ENCODE results near the gene CLHC1.

Gene CLHC1

GRCh38 chr2:55169359-55169758, 62.7 kb downstream of the CLHC1 start:
- DNase-seq (ENCODE audit: low read depth) = no peak

- DNase-seq (ENCODE audit: low read depth) = peak; percentile 75
Observed at GRCh38 chr2:55168221-55169154, 63.6 kb downstream of the CLHC1 start.

DNA sequence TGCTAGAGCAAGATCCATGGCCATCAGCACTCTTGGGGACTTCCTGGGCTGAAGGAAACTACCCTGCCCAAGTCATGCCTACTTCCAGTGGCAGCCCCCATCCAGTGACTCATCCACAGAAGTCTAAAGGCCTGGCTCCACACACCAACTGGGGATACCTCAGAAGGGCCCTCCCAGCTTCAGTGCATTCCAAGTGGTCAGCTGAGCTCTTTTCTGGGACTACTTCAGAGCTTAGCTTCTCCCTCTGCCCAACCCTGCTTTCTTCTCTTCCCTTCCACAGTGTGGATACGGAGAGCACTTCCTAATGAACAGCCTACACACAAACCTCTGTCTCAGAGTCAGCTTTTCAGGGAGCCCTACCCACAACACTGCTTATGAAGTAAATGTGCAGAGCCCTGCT, 66.5 kb downstream of the CLHC1 start:
- peak; percentile 65 for DNase-seq (ENCODE audit: low read depth)

DNA sequence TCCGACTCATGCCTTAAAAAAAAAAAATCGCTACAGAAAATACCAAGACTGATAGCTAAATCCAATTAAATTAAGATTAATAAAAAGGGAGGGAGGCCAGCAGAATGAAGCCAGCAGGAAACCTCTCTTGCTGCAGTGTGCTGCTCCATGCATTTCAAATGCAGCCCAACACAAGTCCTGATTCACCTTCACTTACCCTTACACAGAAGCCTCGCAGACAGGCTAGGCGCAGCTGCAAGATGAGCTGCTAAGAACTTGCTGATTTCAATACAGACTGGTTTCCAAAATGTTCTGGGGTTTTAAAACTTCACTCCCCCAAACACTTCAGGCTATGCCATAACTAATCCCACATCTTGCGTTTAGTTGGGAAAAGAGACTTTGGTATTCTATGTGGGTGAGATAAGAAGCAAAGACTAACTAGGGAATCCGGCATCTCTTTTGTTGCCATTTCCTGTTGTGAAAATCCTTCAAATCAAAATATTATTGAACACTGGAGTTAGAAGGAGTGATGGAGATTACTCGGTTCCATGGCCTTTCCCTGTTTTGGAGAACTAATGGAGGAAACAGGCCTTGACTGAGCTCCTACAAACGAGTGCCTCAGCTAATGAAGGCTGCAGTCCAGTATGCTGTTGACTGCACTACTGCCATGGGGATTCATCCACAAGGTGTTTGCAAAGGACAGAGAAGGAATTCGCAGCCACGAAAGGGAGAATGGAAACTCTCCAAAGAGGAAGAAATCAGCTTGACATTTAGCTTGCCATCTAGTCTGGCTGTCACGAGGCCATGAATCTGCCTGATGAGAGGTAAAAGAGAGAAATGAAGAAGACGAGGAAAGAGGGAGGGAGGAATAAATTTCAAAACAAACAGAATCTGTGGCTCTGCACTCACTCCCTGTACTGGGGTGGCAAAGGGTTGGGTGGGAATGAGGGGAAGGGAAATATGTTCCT, 67.3 kb downstream of the CLHC1 start:
- no peak for DNase-seq (ENCODE audit: low read depth)

DNA sequence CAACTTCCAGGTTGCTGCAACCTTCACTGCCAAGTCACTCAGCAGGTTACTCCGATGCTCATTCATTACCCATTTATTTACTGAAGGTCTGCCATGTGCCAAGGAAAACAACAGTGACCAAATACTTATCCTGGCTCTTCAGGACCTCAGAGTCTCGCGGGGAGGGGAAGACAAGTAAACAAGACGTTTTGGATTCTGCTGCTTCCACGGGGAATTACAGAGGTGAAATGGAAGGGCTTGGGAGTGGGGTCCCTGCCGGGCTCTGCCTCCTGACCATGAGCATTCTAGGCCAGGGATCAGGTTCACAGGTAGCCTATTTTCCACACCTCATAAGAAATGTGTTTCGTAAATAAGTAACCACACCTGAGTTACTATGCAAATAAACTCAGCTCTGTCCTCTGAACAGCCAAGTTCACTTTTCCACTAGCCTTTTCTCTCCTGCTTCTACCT, 68.1 kb downstream of the CLHC1 start:
- DNase-seq (ENCODE audit: low read depth) = no peak

- no peak for DNase-seq (ENCODE audit: low read depth)
Observed at GRCh38 chr2:55163274-55163721, 68.8 kb downstream of the CLHC1 start.

DNA sequence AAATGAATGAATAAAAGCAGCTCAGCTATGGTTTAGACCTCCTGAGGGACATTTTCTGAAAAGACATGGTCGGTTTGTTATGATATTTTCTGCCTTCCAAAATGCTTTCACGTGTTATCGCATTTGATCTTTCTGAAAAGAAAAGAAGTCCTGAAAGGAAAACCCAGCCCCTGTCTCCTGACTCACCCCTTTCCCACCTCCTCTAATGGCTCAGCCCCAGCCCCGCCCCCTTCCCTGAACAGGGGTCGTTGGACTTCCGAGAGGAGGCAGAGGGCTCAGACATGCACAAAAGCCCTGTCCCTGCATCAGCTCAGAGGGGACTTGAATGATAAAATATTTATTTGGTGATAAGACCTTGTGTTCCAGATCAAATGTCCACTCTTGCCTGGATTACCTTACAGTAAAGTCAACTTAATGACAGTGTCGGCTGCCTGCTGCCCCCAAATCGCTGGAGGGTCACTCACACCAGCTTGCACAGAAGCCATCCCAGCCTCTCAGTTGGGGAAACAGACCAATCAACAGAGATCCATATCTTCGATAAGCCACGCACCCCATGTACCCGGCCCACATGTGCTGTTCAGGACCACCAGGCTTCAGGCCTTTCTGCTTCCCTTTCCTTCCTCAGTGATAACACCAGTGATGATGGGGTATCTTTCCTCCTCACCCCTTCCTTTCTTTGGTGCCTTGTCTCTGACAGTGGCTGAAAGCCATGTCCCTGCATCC, 69.6 kb downstream of the CLHC1 start:
- no peak for DNase-seq (ENCODE audit: low read depth)

- no peak for DNase-seq (ENCODE audit: low read depth)
Observed at GRCh38 chr2:55161295-55162210, 70.5 kb downstream of the CLHC1 start.

DNA sequence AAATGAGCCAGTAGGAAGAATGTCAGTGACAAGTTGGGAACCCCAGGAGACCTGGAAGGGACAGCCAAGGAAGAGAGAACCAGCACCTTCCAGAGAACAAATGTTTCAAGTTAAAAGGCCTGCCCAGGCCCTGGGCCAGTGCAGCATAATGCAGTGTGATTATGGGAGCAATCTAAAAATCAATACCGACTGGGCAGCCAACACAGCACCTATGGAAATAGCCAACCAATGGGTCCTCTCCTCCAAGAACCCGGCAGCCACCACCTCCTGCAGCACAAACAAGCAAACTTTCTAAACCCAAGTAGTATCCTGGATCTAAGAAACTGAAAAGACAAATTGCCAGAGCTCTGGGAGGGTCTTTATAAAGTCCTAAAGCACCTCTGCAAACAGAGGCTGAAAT, 71.7 kb downstream of the CLHC1 start:
- DNase-seq (ENCODE audit: low read depth) = no peak

DNA sequence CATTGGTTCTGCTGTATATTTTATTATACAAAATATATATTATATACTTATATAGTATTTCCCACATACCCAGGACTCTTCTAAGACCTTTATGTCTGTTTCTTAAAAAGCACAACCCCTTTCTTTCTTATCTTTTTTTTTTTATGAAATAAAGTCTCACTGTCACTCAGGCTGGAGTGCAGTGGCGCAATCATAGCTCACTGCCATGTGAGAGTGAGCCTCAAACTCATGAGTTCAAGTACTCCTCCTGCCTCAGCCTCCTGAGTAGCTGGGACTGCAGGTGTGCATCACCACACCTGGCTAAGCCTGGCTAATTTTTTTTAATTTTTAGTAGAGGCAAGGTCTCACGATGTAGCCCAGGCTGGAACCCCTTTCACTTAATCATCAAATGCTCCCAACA, 72.3 kb downstream of the CLHC1 start:
- no peak for DNase-seq (ENCODE audit: low read depth)

GRCh38 chr2:55159037-55159651, 72.9 kb downstream of the CLHC1 start:
- no peak for DNase-seq (ENCODE audit: low read depth)

GRCh38 chr2:55158111-55158814, 73.8 kb downstream of the CLHC1 start:
- no peak for DNase-seq (ENCODE audit: low read depth)

- peak; percentile 50 for DNase-seq (ENCODE audit: low read depth)
Observed at GRCh38 chr2:55157474-55157884, 74.6 kb downstream of the CLHC1 start.

DNA sequence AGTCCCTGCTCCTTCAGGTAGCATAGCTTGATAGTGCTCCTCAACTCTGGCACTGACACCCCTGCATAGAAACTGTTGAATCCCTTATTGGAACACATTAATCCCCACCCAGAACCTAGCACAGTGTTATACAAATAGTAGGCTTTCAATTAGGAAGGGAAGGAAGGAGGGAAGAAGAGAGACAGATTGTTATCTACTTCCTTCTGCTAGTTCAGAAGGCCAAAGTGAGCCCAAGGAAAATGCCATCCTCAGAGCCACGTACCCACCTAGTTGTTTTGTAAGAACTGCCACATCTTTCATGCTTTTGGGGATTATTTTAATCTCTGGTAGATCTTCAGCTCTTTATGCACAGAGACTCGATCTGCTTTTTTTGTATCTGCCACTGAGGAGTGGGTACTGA, 75.1 kb downstream of the CLHC1 start:
- no peak for DNase-seq (ENCODE audit: low read depth)

- no peak for DNase-seq (ENCODE audit: low read depth)
Observed at GRCh38 chr2:55156326-55156725, 75.8 kb downstream of the CLHC1 start.

- DNase-seq (ENCODE audit: low read depth) = peak; percentile 54
Observed at GRCh38 chr2:55155764-55156281, 76.3 kb downstream of the CLHC1 start.

DNA sequence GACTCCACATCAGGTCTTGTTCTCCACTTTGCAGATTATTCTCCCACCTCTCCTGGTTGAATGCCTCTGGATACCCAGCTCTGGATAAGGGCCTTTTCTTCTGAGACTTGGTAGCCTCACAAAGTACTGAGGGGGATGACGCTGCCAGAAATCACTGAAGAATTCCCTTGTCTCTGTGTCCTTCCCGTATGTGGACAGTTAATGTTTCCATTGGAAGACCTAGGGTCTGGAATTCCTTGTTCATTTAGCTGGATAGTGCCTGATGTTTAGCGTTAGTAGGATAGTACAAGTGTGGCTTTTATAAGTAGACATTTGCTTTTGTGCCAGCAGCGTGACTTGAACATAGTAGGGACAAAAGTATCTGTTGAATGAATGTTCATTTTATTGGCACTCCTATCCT, 76.9 kb downstream of the CLHC1 start:
- no peak for DNase-seq (ENCODE audit: low read depth)

DNA sequence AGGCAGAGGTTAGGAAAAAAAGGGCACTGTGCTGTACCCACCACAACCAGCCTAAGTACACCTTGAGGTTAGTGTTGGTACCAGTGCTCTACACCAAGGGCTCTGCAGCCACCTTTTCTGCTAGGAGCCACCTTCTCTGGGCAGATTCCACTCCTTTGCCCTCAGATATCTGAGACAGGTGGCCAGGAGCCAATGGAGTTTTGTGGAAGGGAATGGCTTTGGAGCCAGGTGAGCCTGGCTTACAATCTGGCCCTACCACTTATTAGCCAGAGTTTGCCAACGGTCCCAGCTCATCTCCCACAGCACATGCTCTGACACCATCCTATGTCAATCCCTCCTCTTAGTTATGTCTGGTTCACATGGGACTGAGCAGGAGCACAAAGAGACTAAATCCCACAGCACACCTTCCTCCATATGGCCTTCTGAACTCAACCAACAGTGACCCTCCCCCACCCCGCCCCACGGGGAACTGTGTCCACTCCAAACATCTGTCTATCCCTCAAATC, 77.5 kb downstream of the CLHC1 start:
- no peak for DNase-seq (ENCODE audit: low read depth)

DNA sequence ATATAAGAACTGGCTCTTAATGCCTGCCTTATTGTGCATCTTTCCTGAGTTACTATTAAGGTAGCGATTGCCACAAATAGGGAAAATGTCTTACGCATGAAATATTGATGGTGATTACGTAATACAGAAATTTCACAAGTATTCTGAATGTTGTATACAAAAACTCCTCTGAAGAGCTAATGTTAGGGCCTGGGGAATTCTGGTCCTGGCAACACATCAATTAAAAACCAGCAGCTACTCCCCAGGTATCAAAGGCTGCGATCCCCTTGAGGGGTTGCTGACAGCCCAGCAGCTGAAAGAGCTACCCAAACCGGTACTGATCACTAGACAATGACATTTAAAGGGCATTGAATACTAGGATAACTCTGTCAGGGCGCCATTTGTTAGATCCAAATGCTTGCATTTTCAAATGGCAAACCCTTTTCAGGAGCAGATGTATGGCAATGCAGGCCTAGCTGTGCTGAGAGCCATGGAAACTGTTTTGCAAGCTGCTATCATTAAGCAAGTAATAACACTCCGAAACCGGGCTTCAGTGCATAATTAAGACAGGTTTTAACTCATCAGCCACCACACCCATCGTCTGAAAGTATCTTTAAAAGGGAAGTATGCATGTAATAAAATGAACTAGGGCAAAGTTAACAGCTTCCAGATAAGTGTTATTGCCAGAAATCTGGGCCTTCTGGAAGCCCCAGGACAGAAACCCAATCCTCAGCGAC, 78.4 kb downstream of the CLHC1 start:
- no peak for DNase-seq (ENCODE audit: low read depth)

Data from stromal cell of bone marrow (primary cell).